GM19023 (cell line): ENCODE results near the gene A2ML1.
A peak's percentile ranks its signal among the peaks of the same experiment; 100 is the strongest.
"Not testable (repeated sequence)": the region's sequence is repeated elsewhere in the genome, so short reads cannot be mapped to it uniquely, and the experiment has no call there.

Experiments used
- ATAC-seq: cut with Tn5 transposase; IDR thresholded peaks from one replicate; pipeline ENCODE4 v1.9.1; 2021; ENCODE audit warnings: mild to moderate bottlenecking, moderate library complexity; ENCODE audit not compliant: unreplicated experiment

Gene A2ML1

GRCh38 chr12:8847435-8847834 is 25.0 kb downstream of the A2ML1 start:
- ATAC-seq: no peak

GRCh38 chr12:8849876-8850275 is 27.5 kb downstream of the A2ML1 start:
- ATAC-seq: no peak

DNA sequence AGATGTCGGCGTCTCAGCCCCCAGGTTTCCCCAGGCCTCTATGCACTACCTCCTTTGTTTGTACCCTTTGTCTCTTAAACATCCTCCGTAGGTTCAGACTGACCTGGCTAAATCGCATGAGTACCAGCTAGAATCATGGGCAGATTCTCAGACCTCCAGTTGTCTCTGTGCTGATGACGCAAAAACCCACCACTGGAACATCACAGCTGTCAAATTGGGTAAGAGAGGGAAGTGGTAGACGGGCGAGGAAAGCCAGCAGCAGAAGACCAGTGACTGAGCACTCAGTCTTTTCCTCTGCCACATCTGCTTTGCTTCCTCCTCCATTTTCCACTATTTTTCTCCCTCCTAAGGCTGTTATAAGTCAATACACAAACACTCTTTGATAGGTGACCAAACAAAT is 29.7 kb downstream of the A2ML1 start:
- ATAC-seq: no peak

GRCh38 chr12:8855891-8856290 is 33.5 kb downstream of the A2ML1 start:
- ATAC-seq: no peak

GRCh38 chr12:8859448-8859847 is 37.0 kb downstream of the A2ML1 start:
- ATAC-seq: not testable (repeated sequence)

DNA sequence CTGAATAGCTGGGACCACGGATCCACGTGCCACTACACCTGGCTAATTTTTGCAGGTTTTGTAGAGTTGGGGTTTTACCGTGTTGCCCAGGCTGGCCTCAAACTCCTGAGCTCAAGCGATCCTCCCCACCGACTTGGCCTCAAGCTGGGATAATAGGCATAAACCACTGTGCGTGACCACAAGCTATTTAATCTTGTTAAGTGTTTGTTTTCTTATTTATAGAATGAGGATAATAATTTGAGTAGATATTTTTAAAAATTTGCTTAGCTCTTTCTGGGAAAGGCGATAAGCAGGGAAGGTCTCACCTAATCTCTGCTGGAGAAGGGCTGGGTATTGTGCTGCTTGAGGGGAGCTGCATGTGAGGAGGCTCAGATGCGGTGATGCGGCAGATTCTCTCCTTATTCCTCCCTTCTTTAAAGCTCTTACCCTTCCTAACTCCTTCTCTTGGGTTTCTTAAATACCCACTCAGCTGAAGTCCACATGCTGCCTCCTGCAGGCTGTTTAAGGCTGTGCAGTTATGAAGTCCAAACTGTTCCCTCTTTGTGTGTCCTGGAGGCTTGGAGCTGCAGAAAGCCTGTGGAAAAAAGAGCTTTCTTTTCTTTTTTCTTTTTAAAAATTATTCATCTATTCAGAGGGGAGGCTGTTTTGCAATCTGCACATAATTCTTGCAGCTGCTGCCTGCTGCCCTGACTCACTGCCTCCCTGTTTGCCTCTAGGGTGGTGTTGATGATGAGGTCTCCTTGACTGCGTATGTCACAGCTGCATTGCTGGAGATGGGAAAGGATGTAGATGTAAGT is 37.9 kb downstream of the A2ML1 start:
- no peak for ATAC-seq

GRCh38 chr12:8866429-8866828 is 44.0 kb downstream of the A2ML1 start:
- ATAC-seq: no peak

- no peak for ATAC-seq
Observed at GRCh38 chr12:8867009-8867408, 44.6 kb downstream of the A2ML1 start.

DNA sequence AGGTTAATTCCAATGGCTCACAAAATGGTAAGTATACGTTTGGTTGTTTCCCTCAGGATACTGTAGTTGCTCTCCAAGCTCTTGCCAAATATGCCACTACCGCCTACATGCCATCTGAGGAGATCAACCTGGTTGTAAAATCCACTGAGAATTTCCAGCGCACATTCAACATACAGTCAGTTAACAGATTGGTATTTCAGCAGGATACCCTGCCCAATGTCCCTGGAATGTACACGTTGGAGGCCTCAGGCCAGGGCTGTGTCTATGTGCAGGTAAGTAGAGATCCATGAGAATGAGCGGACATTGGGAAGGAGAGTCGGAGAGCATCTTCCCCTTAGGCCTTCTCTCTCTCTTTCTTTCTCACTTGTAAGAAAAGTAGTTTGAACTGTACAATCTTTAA is 45.4 kb downstream of the A2ML1 start:
- ATAC-seq: no peak

- no peak for ATAC-seq
Observed at GRCh38 chr12:8870586-8870985, 48.2 kb downstream of the A2ML1 start.

DNA sequence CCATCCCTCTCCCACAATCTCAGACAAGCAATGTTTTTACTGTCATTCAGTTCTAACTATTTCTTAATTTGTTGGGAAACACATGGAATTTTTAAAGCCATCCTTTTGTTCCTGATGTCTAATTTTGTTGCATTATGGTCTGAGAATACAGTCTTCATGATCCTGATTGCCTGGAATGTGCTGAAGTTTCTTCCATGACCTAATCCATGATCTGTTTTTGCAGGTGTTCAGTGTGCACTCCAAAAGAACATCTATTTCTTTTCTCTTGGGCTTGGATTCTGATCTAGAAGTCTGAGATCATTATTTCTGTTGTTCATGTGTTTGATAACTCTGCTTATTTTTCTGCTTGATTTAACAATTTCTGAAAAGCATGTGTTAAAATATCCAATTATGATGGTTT is 48.6 kb downstream of the A2ML1 start:
- no peak for ATAC-seq

DNA sequence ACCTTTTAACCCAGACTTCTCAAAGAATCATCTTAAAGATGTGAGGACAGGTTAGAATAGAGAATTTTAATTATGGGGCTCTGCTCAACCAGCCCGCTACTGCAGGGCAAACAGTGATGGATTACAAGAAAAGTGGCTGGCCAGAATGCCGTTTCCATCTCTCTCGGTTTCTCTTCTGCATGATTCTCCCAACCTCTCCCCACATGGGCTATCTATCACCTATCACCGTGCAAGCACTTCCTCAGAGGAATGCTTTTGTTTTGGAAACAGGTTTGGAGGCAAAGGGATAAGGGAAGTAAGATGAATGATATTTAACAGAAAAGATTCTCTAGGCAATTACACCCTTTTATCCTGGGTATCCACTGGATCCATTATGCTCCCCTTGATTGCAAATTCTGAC is 54.5 kb downstream of the A2ML1 start:
- ATAC-seq: no peak

GRCh38 chr12:8886502-8887284 is 64.3 kb downstream of the A2ML1 start:
- ATAC-seq: no peak

DNA sequence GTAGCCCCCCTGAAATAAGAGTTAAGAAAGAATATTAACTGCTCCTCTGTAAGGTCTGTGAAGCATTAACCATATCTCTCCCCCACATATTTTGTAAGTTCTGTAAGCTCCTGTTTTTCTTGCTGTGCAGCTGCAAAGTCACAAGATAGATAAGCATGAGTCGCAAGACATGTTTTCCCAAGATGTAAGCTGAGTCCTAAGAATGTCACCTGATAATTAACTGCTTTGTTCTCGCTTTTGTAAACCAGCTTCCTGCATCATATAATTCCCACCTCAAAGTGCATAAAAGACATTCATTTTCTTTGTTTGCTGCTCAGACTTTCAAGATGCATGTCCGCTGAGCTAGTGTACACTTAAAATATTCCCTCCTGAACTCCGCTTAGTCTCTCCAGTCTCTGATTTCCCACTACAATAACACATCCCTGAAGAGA is 64.9 kb downstream of the A2ML1 start:
- ATAC-seq: no peak

- peak; percentile 40 for ATAC-seq
Observed at GRCh38 chr12:8890313-8891085, 68.1 kb downstream of the A2ML1 start.

DNA sequence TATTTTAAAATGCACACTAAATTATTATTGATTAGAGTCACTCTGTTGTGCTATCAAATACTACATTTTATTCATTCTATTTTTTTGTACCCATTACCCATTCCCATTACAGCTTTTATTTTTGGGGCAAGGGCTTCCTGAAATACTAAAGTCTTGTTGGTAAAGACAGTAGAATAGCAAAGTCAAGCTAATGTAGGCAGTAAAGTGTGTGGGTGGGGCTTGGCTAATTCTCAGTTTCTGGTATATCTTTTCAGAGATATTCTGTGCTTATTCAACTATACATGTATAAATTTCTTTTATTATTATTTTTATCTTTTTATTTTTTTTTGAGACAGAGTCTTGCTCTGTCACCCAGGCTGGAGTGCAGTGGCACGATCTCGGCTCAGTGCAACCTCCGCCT is 69.6 kb downstream of the A2ML1 start:
- no peak for ATAC-seq

DNA sequence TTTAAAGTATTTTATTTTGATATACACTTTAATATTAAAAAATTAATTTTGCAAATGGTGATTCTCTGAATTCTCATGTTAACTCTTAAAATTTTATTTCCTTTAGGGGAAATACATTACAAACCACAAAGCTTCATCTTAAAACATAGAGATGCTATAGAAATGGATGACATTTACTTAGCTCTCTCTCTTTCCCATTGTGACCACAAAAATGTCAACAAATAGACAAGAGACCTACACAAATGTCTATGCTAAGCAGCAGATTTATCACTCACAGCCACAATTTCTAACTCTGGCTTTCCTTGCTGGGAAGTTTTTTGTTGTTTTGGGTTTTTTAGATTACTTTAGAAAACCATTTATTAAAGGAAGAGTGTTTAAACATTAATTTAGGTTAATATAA is 72.0 kb downstream of the A2ML1 start:
- no peak for ATAC-seq

DNA sequence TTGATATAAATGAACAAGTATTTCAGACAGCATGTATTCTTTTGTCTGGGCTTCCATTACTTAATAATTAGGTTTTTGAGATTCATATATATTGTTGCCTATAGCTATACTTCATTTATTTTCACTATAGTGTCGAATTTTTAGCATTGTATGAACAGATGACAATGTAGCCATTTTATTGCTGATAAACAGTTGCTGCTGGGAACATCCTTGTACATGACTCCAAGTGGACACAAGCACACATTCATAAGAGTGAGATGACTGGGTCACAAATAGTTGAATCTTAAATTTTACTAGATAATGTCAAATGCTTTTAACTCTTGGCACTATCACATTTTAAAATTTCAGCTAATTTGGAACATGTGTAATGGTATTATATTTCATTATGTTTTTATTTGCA is 72.6 kb downstream of the A2ML1 start:
- no peak for ATAC-seq

- no peak for ATAC-seq
Observed at GRCh38 chr12:8897081-8897480, 74.7 kb downstream of the A2ML1 start.

- ATAC-seq: no peak
Observed at GRCh38 chr12:8899830-8900229, 77.4 kb downstream of the A2ML1 start.

DNA sequence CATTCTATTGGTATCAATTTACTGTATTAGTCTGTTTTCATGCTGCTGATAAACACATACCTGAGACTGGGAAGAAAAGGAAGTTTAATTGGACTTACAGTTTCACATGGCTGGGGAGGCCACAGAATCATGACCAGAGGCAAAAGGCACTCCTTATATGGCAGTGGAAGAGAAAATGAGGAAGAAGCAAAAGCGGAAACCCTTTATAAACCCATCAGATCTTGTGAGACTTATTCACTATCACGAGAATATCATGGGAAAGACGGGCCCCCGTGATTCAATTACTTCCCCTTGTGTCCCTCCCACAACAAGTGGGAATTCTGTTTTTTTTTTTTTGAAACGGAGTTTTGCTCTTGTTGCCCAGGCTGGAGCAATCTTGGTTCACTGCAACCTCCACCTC is 80.3 kb downstream of the A2ML1 start:
- not testable (repeated sequence) for ATAC-seq

DNA sequence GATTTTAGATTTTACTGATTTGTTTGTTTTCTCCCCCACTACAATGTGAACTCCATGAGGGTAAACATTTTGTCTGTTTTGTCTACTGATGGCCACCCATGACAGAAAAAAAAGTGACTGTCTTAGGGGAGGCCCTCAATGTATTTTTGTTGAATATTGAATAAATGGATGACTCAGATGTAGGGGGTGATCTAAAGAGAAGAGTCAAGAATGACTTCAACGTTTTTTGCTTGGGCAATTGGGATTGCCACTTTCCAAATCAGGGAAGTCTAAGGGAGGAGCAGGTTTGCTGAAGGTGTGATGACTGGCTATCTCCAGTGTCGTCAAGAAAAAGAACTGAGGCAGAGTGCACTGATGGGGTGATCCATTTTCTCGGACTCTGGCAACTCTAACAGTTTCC is 81.2 kb downstream of the A2ML1 start:
- ATAC-seq: no peak
